HG02610 (cell line): ENCODE results near the gene C6orf58.
"Not testable (repeated sequence)": the region's sequence is repeated elsewhere in the genome, so short reads cannot be mapped to it uniquely, and the experiment has no call there.

Experiments
- ATAC-seq: cut with Tn5 transposase; IDR thresholded peaks from one replicate; pipeline ENCODE4 v1.9.1; 2021; ENCODE audit warnings: mild to moderate bottlenecking, moderate library complexity; ENCODE audit not compliant: unreplicated experiment

C6orf58 gene

DNA sequence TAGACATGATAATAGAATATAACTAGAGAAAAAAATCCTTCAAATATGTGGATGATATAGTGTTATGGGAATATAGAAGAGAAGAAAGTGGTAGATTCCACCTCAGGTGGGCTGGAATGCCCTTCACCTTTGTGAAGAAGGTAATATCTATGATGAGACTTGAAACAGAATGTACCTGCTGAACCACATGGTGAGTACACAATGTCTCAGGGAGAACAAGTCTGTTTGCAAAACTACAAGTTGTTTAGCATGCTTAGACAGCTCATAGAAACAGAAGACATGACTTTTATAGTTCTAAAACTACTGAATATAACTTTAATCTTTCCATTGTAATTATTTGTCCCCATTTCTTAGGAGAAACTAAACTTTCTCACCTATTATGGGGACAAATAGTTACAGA is 12.2 kb downstream of the C6orf58 start:
- ATAC-seq, result no peak

DNA sequence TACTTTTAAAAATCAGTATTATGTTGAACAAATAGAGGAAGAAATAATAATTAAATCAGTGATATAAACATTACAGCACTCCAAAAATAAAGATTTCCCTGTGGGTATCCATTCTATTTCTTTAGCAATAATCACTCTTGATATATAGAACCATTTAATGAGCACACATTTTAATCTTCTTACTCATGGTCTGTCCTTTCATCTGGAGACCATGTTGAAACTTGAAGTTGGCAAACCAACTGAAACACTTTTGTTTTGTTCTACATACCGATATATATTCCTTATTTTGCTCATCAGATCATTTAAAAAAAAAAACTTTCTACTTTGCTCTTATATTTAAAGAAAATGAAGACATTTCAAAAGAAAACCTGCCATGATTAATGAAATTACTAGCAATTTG is 13.4 kb downstream of the C6orf58 start:
- no peak for ATAC-seq

DNA sequence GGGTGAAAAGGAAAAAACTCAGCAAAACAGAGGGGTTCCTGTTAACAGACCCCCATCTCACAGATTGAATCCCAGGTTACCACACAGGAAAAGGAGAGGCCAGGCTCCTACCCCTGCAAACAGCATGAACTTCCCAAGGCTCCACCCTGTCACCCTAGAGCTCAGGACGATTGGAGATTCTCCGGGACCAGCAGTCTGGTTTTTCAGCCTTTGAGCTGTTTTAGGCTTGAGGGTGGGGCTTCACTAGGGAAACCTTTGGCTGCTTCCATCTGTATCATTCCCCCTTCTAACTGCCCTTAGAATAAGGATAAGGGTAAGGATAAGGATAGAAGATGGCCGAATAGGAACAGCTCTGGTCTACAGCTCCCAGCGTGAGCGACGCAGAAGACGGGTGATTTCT is 16.0 kb downstream of the C6orf58 start:
- no peak for ATAC-seq

DNA sequence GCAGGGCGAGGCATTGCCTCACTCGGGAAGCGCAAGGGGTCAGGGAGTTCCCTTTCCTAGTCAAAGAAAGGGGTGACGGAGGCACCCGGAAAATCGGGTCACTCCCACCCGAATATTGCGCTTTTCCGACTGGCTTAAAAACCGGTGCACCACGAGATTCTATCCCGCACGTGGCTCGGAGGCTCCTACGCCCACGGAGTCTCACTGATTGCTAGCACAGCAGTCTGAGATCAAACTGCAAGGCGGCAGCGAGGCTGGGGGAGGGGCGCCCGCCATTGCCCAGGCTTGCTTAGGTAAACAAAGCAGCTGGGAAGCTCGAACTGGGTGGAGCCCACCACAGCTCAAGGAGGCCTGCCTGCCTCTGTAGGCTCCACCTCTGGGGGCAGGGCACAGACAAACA is 16.5 kb downstream of the C6orf58 start:
- ATAC-seq, result not testable (repeated sequence)

DNA sequence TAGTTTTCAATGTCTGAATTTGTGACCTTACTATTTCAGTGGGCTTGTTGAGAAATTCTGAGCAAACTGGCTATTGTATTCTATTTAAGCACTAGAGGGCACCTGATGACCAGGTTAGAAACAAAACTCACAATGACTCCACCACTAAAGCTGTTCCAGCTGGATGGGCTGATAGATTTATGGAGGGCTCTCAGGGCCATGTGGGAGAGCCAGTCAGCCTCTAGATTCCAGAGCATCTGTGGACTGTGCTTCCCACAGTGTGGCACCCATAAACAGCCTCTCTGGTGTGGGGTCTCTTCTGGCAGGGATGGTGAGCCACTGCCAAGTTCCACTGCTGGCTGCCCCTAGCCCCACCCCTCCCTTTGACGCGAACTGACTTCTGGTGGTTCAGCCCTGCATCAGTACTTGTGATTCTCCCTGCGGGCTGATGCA is 29.2 kb downstream of the C6orf58 start:
- ATAC-seq, result no peak

DNA sequence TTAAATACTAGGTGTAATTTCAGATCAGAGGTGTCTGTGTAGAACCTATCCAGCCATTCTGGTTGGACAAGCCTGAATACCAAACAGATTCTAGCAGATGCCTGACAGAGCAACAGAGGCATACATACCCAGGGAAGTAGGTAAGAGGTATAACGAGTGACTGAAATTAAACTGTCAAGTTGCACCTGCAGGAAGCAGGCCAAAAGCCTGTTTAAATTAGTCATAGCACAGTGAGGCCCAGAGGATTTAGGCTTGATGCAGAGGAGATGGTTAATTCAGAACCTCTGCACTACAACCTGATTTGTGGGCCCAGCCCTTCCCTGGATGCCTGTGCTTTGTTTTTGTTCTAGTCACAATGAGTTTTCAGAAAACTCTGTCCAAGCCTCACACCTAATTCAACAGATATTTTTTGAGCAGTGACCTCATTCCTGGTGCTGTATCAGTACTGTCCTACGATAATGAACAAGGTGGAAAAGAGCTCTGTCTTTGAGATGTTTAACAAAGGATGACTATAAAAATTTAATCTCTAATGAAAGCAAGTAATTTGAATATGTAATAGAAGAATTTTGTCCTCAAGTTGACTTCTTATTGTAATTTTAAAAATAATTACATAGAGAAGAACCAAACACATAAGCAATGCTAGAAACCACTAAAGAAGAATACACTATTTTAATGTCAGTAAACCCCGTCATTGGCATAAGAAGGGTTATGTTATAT is 31.7 kb downstream of the C6orf58 start:
- ATAC-seq, result no peak

DNA sequence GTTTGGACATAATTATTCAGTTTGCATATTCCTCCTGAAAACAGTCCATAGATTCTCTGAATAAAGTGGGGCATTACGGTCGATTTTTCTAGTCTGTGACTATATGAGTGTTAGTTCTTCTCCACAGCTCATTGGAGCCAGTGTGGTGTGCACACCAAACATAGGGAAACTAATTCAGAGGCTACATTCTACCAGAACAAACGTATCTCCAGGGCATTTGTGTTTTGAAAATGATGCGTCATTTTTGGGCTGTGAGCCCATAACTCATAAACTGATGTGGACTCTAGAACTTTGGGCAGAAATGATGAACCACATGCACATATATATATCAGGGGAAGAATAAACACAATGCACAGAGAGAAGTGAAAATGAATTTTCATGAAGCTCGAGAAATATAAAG is 41.8 kb downstream of the C6orf58 start:
- ATAC-seq, result no peak

DNA sequence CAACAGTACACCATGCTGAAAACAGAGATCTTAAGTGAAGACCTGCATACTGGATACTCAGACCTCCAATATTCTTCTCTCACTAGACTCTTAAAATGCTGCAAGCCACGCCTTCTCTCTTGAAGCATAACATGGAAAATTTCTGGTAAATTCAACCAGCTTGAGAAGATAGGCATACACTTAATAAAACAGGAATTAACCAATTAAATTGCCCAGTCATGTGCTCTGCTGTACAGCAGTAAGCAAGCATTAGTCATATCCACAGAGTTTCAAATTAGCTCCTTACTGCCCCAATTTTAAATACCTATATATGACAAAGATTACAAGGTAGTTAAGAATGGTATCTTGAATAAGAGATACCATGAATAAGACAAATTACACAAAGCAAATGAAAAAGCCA is 53.8 kb downstream of the C6orf58 start:
- no peak for ATAC-seq

DNA sequence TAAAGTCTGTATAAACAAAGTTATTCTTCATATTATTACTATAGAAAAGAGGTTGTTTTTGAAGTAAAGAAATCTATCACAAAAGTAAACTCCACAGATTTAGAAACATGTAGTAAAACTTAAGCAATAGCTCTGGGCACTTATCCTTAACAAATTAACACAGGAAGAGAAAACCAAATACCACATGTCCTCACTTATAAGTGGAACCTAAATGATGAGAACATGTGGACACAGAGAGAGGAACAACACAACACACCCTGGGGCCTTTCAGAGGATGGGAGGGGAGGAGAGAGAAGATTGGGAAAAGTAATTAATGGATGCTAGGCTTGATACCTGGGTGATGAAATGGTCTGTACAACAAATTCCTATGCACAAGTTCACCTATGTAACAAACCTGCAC is 57.2 kb downstream of the C6orf58 start:
- ATAC-seq, result no peak

DNA sequence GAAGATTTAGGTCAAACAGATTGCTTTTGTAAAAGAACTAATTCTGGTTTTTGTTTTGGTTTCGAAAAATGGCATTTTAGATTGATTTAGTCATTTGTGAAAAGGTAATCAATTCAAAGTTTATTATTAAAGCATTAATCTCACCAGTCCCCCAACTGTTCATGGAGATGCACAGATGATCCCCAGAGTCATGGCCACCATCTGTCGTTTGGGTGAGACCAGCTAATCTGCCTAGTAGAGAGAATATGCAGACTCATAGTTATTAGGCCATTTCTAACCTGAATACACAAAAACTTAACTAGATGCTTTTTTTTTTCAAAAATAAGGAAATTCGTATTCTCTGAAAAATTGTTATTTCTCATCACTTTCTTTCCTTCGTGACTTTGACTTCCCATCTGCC is 58.1 kb downstream of the C6orf58 start:
- ATAC-seq, result no peak

DNA sequence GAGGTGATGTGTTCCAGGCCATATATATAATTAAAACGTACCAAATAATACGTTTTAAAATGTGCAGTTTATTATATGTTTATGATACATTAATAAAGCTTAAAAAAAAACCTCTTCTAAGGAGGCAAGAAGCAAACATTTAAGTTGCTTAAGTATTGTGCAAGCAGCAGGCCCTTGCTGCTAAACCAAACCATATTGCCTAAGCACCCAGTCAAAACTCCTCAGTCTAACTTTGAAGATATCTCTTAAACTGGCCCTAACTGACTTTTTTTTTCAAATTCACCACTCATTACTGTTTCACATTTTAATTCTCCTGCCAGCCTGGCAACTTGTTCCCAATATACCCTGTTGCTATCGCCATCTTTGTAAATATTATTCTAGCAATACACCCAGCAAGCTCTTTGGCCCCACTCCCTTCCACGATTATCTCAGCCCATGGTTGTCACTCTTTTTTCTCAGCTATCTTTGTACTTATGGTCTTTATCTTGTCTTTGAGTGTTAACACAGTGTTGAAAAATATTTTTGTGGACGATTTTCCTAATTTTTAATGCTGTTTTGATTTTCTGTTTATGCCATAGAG is 60.9 kb downstream of the C6orf58 start:
- ATAC-seq, result no peak
